K562 (cell line): Measurements from ENCODE around the gene AMIGO1. TPM values are rescaled to one million over a fixed set of nuclear protein-coding genes. Genes with fewer than 3 reads are reported as not detected.

ENCODE experiments used
- CREBBP ChIP-seq: IDR thresholded peaks from one replicate; pipeline ENCODE4 v1.6.1; 2012; ENCODE audit warnings: low read depth, mild to moderate bottlenecking, control low read depth, inconsistent platforms, low read length
- KDM2B ChIP-seq: fragments of 250-450 bp; sonication (Bioruptor Pico); IDR thresholded peaks from 2 replicates; pipeline ENCODE4 v1.8.0; 2021; ENCODE audit warnings: mild to moderate bottlenecking, moderate library complexity
- KLF1 ChIP-seq: fragments of 450-650 bp; IDR thresholded peaks from 2 replicates; pipeline ENCODE4 v1.6.1; 2016; ENCODE audit warnings: missing genetic modification characterization, missing compliant biosample characterization
- OTX1 ChIP-seq: fragments of 450-650 bp; formaldehyde crosslinking; IDR thresholded peaks from 2 replicates; pipeline ENCODE4 v1.4.0; 2022; ENCODE audit warnings: mild to moderate bottlenecking
- POLR2H ChIP-seq: IDR thresholded peaks from 2 replicates; pipeline ENCODE4 v1.6.1; 2016; ENCODE audit warnings: missing genetic modification characterization, low read depth, mild to moderate bottlenecking, control low read depth, missing compliant biosample characterization, moderate library complexity
- RBBP5 ChIP-seq: fragments of 200-600 bp; sonication (generic); IDR thresholded peaks from 2 replicates; pipeline ENCODE4 v1.6.1; 2012; ENCODE audit warnings: borderline replicate concordance, mild to moderate bottlenecking, low read length, control low read depth, inconsistent platforms; ENCODE audit not compliant: insufficient read depth, poor library complexity, severe bottlenecking
- SMARCA4 ChIP-seq: fragments of 450-650 bp; IDR thresholded peaks from 2 replicates; pipeline ENCODE4 v1.6.1; 2016
- ZBTB17 ChIP-seq: fragments of 450-650 bp; formaldehyde crosslinking; IDR thresholded peaks from 2 replicates; pipeline ENCODE4 v1.4.0; 2020; ENCODE audit warnings: mild to moderate bottlenecking
- ZNF197 ChIP-seq: fragments of 200-800 bp; sonication (Bioruptor generic); IDR thresholded peaks from 2 replicates; pipeline ENCODE4 v1.6.1; 2016; ENCODE audit warnings: low read depth, missing genetic modification characterization, missing compliant biosample characterization
- polyA plus RNA-seq, 8 experiments: library from polyadenylated mRNA; depleted of rRNA in 4 of 8; stranded (reverse) in 5 of 8; unstranded in 3 of 8; fragments of >200 nt; fragmentation: Nextera tagmentation in 2 of 8; fragmentation: Illumina TruSeq in 1 of 8; extraction: Ambion mirVana in 2 of 8; extraction: Trizol in 1 of 8; gene quantifications; 2 replicates each; pipeline versions ENCODE4 v1.2.1 to v1.2.3, GENCODE V29; 2011 to 2014; ENCODE audit warnings: inconsistent platforms in 1 of 8, missing spikeins in 1 of 8
- total RNA-seq, 7 experiments: library from RNA; depleted of rRNA in 6 of 7; stranded (reverse); fragments of >200 nt in 6 of 7; fragmentation: Illumina TruSeq in 2 of 7; extraction: Trizol in 2 of 7; gene quantifications; 2 replicates each; pipeline versions ENCODE4 v1.2.1 to v1.2.3, GENCODE V29; 2011 to 2021; ENCODE audit warnings: low replicate concordance in 1 of 7
- TF ChIP-seq, protein P1 (sequence below): sonication (generic); formaldehyde crosslinking; IDR thresholded peaks from 2 replicates; pipeline ENCODE4 v1.8.1; 2023; ENCODE audit warnings: mild to moderate bottlenecking, missing genetic modification reagents
- TF ChIP-seq, protein P2 (sequence below): fragments of 450-650 bp; formaldehyde crosslinking; IDR thresholded peaks from 2 replicates; pipeline ENCODE4 v1.4.0; 2020; ENCODE audit warnings: mild to moderate bottlenecking
- TF ChIP-seq, protein P3 (sequence below): sonication (generic); formaldehyde crosslinking; IDR thresholded peaks from 2 replicates; pipeline ENCODE4 v1.8.0; 2022; ENCODE audit warnings: mild to moderate bottlenecking, missing genetic modification reagents
- TF ChIP-seq, protein P4 (sequence below): fragments of 250-450 bp; sonication (Bioruptor Pico); IDR thresholded peaks from 2 replicates; pipeline ENCODE4 v1.4.0; 2020

Gene AMIGO1
- total and polyA plus RNA-seq, 9 of the 15 experiments (the other 6 are each of a cell fraction or from before 2014, with no cell fraction given): 0.24 to 1.0 (median 0.54) TPM

GRCh38 chr1:109493805-109494539 lies 15.6 kb downstream of the AMIGO1 start, which contains the start of gene CYB561D1 (continued):
- TF ChIP-seq, protein P1, sequence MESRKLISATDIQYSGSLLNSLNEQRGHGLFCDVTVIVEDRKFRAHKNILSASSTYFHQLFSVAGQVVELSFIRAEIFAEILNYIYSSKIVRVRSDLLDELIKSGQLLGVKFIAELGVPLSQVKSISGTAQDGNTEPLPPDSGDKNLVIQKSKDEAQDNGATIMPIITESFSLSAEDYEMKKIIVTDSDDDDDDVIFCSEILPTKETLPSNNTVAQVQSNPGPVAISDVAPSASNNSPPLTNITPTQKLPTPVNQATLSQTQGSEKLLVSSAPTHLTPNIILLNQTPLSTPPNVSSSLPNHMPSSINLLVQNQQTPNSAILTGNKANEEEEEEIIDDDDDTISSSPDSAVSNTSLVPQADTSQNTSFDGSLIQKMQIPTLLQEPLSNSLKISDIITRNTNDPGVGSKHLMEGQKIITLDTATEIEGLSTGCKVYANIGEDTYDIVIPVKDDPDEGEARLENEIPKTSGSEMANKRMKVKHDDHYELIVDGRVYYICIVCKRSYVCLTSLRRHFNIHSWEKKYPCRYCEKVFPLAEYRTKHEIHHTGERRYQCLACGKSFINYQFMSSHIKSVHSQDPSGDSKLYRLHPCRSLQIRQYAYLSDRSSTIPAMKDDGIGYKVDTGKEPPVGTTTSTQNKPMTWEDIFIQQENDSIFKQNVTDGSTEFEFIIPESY (CRISPR knock-in tag): peak; percentile 9; the same call in 1 of the 2 replicates
- TF ChIP-seq, protein P2, sequence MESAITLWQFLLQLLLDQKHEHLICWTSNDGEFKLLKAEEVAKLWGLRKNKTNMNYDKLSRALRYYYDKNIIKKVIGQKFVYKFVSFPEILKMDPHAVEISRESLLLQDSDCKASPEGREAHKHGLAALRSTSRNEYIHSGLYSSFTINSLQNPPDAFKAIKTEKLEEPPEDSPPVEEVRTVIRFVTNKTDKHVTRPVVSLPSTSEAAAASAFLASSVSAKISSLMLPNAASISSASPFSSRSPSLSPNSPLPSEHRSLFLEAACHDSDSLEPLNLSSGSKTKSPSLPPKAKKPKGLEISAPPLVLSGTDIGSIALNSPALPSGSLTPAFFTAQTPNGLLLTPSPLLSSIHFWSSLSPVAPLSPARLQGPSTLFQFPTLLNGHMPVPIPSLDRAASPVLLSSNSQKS (CRISPR knock-in tag): 0 out of 2 replicates have a peak, but pooled peaks have one; percentile 7
- TF ChIP-seq CREBBP (no peak), RBBP5 (peak; percentile 78), SMARCA4 (no peak), KDM2B (peak; percentile 89), OTX1 (CRISPR knock-in tag) (peak; percentile 19; the same call in 1 of the 2 replicates), POLR2H (no peak), KLF1 (peak; percentile 51; the same call in 1 of the 2 replicates), ZBTB17 (peak; percentile 43; the same call in 1 of the 2 replicates), ZNF197 (CRISPR knock-in tag) (no peak; the same call in 1 of the 2 replicates)
- TF ChIP-seq, protein P3, sequence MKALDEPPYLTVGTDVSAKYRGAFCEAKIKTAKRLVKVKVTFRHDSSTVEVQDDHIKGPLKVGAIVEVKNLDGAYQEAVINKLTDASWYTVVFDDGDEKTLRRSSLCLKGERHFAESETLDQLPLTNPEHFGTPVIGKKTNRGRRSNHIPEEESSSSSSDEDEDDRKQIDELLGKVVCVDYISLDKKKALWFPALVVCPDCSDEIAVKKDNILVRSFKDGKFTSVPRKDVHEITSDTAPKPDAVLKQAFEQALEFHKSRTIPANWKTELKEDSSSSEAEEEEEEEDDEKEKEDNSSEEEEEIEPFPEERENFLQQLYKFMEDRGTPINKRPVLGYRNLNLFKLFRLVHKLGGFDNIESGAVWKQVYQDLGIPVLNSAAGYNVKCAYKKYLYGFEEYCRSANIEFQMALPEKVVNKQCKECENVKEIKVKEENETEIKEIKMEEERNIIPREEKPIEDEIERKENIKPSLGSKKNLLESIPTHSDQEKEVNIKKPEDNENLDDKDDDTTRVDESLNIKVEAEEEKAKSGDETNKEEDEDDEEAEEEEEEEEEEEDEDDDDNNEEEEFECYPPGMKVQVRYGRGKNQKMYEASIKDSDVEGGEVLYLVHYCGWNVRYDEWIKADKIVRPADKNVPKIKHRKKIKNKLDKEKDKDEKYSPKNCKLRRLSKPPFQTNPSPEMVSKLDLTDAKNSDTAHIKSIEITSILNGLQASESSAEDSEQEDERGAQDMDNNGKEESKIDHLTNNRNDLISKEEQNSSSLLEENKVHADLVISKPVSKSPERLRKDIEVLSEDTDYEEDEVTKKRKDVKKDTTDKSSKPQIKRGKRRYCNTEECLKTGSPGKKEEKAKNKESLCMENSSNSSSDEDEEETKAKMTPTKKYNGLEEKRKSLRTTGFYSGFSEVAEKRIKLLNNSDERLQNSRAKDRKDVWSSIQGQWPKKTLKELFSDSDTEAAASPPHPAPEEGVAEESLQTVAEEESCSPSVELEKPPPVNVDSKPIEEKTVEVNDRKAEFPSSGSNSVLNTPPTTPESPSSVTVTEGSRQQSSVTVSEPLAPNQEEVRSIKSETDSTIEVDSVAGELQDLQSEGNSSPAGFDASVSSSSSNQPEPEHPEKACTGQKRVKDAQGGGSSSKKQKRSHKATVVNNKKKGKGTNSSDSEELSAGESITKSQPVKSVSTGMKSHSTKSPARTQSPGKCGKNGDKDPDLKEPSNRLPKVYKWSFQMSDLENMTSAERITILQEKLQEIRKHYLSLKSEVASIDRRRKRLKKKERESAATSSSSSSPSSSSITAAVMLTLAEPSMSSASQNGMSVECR (CRISPR knock-in tag): peak; percentile 100
- TF ChIP-seq, protein P4, sequence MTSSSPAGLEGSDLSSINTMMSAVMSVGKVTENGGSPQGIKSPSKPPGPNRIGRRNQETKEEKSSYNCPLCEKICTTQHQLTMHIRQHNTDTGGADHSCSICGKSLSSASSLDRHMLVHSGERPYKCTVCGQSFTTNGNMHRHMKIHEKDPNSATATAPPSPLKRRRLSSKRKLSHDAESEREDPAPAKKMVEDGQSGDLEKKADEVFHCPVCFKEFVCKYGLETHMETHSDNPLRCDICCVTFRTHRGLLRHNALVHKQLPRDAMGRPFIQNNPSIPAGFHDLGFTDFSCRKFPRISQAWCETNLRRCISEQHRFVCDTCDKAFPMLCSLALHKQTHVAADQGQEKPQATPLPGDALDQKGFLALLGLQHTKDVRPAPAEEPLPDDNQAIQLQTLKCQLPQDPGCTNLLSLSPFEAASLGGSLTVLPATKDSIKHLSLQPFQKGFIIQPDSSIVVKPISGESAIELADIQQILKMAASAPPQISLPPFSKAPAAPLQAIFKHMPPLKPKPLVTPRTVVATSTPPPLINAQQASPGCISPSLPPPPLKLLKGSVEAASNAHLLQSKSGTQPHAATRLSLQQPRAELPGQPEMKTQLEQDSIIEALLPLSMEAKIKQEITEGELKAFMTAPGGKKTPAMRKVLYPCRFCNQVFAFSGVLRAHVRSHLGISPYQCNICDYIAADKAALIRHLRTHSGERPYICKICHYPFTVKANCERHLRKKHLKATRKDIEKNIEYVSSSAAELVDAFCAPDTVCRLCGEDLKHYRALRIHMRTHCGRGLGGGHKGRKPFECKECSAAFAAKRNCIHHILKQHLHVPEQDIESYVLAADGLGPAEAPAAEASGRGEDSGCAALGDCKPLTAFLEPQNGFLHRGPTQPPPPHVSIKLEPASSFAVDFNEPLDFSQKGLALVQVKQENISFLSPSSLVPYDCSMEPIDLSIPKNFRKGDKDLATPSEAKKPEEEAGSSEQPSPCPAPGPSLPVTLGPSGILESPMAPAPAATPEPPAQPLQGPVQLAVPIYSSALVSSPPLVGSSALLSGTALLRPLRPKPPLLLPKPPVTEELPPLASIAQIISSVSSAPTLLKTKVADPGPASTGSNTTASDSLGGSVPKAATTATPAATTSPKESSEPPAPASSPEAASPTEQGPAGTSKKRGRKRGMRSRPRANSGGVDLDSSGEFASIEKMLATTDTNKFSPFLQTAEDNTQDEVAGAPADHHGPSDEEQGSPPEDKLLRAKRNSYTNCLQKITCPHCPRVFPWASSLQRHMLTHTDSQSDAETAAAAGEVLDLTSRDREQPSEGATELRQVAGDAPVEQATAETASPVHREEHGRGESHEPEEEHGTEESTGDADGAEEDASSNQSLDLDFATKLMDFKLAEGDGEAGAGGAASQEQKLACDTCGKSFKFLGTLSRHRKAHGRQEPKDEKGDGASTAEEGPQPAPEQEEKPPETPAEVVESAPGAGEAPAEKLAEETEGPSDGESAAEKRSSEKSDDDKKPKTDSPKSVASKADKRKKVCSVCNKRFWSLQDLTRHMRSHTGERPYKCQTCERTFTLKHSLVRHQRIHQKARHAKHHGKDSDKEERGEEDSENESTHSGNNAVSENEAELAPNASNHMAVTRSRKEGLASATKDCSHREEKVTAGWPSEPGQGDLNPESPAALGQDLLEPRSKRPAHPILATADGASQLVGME: peak; percentile 76; the same call in 1 of the 2 replicates
